ENCODE results near the gene HCFC1.

Gene HCFC1

DNA sequence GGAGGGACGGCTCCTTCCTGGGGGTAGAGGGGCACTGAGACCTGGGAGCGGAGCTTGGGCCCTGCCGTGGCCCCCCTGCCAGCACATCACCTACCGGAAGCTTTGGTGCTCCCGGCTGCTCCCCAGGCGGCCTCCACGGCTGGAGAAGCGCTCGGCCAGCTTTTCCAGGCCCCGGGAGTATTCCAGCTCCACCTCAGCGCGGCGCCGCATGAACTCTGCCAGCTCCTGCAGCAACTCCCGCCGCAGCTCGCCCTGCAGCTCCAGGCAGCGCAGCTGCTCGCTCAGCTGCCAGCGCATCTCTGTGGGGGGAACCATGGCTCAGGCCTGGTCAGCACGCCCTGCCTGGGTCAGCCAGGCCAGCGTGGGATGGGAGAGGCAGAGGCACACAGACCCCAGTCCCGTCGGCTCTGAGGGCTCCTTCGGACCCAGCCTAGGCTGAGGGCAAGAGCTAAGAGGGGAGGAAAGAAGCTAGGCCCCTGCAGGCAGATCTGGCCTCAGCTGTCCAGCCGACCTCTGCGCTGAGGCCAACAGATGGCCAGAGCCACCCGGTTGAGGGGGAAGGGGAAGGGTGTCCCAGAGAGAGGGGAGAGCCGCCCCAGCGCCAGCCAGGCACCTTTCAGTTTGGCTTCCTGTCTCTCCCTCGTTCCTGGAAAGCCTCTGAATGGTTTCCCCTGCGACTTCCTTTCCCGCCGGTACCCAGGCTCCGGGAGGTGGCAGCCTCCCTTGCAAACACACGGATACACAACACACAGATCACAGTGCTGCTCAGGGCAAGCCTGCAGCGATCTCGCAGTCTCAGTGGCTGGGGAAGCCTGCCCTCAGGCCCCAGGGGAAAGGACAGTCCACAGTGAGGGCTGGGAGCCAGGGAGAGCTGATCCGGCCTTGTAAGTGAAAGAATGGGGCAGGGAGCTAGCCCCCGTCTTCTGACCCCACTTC, 49.8 kb downstream of the HCFC1 start:
- DNase-seq = peak; percentile 42

GRCh38 chrX:153921070-153921469, 50.5 kb downstream of the HCFC1 start:
- no peak for DNase-seq

- DNase-seq = no peak
Observed at GRCh38 chrX:153920546-153920945, 51.1 kb downstream of the HCFC1 start.

DNA sequence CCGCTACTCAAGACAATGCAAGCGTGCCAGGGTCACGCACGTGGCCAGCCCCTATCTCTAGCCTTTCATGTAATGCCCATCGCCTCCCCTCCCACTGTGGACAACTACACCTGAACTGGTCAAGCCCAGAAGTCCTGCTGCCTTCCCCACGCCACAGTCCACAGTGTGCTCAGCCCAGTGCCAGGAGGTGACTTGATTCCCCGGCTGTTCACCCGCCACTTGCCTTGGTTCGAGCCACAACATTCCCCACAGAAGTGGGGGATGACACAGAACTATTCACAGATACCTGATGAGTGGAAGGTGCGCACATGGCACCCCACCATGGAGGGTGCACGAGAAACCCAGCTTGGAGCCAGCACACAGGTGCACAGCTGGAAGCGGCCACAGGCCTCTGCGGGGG, 52.3 kb downstream of the HCFC1 start:
- no peak for DNase-seq

DNA sequence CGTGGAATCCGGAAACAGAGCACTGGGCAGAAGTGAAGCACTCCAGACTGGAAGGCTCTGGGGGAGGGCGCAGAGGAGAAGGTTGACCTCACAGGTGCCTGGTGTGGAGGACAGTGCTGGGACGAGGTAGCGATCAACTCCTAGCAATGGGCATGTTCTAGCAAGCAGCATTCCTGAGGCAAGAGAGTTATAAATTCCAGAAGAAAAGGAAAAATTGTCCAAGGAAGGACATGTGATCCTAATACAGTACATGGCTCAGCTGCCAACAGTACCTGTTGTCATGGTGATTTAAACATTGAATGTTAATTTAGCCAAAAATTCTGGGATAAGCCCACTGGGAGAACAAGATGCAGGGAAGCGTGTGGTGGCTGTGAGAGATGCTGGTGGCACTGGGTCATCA, 53.7 kb downstream of the HCFC1 start:
- no peak for DNase-seq

DNA sequence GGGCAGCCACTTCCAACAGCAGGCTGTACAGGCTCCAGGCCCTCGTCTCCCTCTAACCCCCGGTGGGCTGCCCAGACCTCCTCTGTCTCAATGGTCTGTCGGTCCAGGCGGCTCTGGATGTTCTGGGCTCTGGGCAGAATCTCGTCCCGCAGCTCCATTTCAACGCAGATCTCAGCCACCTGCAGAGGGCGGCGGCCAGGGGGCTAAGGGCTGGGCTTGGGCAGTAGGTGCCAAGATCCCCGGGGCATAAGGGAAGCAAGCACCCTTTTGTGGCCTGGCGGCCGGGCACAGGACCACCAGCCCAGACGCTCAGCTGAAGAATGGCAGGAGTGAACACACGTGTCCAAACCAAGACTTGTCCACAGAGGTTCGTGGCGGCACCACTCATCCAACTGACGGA, 57.9 kb downstream of the HCFC1 start:
- no peak for DNase-seq

GRCh38 chrX:153913211-153913610, 58.4 kb downstream of the HCFC1 start:
- DNase-seq = no peak

DNA sequence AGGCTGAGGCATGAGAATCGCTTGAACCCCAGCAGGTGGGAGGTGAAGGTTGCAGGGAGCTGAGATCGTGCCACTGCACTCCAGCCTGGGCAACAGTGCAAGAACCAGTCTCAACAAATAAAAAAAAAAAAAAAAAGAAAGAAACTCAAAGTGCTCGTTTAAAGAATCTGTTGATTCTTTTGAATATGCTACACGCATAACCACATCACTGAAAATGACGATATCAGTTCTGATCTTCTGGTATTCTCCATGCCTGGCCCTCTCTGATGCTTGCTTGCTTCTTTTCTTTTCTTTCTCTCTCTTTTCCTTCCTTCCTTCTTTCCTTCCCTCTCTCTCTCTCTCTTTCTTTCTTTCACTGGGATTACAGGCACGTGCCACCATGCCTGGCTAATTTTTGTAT, 59.8 kb downstream of the HCFC1 start:
- DNase-seq = no peak

DNA sequence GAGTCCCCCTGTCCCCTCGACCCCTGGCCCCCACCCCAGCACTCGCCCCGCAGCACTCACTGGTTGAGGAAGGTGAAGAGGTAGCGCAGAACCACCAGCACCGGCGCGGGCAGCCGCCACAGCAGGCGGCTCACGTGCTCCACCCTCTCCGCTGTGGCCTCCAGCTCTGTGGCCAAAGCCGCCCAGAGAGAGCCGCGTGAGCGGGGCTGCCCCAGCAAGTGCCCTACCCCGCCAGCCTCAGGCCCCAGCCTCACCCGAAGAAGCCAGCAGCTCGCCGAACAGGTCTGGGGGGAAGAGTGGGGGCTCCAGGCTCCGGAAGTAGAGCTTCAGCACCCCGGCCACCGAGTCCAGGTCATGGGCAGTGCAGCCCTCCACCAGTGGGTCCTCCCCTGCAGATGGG, 61.2 kb downstream of the HCFC1 start:
- no peak for DNase-seq

- no peak for DNase-seq
Observed at GRCh38 chrX:153909980-153910360, 61.6 kb downstream of the HCFC1 start.

DNA sequence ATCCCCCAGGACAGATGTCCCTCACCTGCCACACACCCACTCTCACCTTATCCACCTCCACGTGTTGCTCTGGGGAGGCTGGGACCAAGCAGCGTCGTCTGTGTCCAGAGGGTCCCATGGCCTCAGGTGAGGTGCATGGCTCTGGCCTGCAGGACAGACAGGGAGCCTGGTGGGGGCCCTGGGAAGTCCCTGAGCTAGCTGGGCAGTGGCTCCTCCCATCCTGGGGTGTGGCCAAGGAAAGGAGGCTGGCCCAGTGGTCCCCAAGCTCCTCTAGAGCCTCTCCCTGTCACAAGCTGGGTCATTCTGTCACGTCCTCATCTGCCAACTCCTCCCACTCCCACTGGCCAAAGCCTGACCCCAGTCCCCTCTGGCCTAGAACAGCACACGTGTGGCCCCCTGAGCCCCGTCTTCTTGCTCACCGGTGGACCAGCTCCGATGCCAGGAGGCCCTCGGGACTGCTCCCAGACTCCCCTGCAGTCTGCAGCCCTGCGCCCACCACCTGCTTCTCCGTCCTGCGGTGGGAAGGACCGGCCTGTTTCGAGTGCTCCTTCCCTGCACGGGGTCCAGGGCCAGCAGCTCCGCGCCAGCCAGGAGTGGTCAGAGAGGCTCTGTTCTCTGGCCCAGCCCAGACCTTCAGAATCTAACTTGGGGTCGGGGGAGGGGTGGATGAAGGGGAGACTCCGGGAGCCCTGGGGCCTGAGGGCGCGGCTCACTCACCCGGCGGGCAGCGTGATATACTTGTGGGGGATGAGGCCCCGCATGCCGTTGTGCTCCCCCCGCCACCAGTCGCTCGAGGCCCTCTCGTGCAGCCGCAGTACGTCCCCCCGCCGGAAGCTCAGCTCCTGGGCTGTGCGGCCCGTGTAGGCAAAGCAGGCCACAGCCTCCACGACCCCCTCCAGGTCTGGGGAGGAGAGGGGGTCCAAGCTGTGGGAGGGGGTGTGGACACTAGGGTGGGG, 62.3 kb downstream of the HCFC1 start:
- DNase-seq = no peak

DNA sequence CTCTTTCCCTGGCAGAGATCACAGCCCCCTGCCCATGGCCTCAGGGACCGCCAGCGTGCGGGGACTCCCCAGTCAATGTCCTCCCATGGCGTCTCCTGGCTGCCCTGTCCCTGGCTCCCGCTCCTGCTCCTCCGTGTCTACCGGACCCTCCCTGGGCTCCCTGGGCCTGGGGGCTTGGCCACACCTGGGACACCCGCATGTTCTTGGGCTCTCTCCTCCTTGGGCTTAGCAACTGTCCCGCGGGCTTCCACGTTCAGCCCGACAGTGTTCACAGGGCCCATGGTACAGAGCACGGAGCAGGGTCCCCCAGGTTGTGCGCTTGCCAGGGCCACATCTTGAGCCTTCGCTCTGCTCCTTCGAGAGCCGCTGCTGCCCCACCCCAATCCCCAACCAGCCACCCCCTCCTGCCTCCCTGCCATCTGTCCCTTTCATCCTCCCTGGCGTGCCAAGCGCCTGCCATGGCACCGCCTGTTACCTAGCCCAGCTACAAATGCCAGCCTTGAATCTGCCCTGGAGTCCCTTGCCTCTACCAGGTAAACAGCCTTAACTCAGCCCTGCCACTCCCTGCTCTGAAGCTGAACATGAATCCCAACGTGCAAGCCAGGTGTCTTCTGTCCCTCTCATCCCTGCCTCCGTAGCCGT, 63.3 kb downstream of the HCFC1 start:
- no peak for DNase-seq

DNA sequence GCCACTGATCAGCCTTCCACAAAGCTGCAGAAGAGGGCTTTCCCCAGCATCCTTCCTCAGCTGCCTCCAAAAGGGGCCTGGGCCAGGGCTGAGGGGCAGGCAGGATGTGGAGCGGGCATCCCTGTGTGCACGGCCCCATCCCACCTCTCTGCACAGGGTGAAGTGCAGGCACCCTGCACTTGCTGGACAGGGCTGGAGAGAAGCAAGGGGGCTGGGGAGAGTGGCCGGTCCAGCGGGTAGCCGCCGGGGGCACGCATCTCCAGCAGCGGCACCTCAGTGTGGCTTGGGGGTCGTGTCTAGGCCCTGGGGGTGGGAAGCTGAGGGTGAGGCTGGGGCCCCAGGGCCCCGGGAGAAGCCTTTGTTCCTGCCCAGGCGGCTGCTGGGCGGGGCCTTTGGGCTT, 64.2 kb downstream of the HCFC1 start:
- no peak for DNase-seq

DNA sequence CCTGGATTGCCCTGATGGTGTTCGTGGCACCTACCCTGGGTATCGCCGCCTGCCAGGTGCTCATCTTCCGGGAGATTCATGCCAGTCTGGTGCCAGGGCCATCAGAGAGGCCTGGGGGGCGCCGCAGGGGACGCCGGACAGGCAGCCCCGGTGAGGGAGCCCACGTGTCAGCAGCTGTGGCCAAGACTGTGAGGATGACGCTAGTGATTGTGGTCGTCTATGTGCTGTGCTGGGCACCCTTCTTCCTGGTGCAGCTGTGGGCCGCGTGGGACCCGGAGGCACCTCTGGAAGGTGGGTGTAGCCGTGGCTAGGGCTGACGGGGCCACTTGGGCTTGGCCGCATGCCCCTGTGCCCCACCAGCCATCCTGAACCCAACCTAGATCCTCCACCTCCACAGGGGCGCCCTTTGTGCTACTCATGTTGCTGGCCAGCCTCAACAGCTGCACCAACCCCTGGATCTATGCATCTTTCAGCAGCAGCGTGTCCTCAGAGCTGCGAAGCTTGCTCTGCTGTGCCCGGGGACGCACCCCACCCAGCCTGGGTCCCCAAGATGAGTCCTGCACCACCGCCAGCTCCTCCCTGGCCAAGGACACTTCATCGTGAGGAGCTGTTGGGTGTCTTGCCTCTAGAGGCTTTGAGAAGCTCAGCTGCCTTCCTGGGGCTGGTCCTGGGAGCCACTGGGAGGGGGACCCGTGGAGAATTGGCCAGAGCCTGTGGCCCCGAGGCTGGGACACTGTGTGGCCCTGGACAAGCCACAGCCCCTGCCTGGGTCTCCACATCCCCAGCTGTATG, 65.3 kb downstream of the HCFC1 start:
- no peak for DNase-seq

- no peak for DNase-seq
Observed at GRCh38 chrX:153905481-153906095, 66.0 kb downstream of the HCFC1 start.

- DNase-seq = no peak
Observed at GRCh38 chrX:153903991-153904957, 67.3 kb downstream of the HCFC1 start, which contains the start of gene AVPR2. AVPR2 (plus strand) TSS chrX:153904673; CDS start chrX:153905146, 473 bp downstream.

DNA sequence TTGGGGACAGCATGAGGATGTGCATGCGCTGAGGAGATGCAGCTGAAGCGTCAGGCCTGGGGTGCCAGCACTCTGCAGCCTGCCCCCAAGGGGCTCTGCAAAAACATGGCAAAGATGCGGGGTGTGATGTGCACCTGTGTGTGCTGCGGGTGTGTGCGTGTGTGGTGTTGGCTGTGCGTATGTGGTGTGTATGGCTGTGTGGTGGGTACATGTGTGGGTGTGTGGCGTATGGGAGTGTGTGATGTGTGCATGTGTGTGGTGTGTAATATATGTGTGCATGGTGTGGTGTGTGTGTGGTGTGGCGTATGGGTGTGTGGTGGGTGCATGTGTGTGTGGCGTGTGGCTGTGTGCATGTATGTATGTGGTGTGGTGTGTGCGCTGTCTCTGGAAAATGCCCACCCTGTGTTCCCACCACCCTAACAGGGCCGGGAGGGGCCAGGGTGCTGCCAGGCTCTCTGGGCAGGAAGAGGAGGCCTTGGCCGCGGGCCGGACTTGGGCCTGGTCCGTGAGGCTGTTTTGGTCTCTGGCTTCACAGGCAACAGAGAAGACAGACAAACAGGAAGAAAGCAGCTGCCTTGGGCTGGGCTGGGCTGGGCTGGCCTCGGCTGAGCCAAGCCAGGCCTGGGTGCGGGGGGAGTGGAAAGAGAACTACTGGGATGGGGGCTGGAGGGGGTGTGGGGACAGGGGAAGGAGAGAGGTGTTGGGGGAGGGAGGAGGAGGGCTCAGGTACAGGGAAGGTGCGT, 68.2 kb downstream of the HCFC1 start:
- DNase-seq = no peak

GRCh38 chrX:153902385-153902784, 69.2 kb downstream of the HCFC1 start:
- no peak for DNase-seq

DNA sequence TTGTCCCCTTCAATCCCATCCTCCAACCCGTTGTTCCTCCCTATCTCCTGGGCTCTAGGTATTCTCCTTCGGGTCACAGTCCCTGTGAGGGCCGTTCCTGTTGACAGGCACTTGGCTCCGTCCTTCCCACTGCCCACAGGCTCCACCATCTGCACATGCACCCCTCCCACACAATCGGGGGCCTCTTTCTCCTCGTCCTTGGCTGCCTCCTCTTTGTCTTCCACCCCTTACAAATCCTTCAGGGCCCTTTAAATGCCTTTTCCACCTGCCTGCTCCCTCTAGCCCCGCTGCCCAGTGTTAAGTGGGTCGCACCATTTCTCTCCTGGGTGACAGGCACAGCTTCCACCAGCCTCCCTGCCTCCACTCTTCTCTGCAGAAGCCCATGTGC, 69.9 kb downstream of the HCFC1 start:
- DNase-seq = no peak
